A673 (cell line): ENCODE results near the gene PHEX.

Experiments
- CTCF ChIP-seq: fragments of 300-800, 200-600 bp; sonication (generic); conservative IDR thresholded peaks from 2 replicates; pipeline ENCODE4 v1.5.1; 2017; ENCODE audit warnings: low read depth, mild to moderate bottlenecking, antibody characterized with exemption, low read length, moderate library complexity, mixed read lengths
- EZH2 ChIP-seq: fragments of 200-600 bp; sonication (generic); IDR thresholded peaks from 2 replicates; pipeline ENCODE4 v1.6.1; 2017; ENCODE audit warnings: borderline replicate concordance, low read depth, mild to moderate bottlenecking, mixed read lengths, antibody characterized with exemption, low read length; ENCODE audit not compliant: poor library complexity, severe bottlenecking

GRCh38 chrX:22087011-22087557 is 55.0 kb downstream of the PHEX start:
- TF ChIP-seq CTCF (no peak), EZH2 (no peak)
